ENCODE results near the gene IL2RG.

Gene IL2RG

DNA sequence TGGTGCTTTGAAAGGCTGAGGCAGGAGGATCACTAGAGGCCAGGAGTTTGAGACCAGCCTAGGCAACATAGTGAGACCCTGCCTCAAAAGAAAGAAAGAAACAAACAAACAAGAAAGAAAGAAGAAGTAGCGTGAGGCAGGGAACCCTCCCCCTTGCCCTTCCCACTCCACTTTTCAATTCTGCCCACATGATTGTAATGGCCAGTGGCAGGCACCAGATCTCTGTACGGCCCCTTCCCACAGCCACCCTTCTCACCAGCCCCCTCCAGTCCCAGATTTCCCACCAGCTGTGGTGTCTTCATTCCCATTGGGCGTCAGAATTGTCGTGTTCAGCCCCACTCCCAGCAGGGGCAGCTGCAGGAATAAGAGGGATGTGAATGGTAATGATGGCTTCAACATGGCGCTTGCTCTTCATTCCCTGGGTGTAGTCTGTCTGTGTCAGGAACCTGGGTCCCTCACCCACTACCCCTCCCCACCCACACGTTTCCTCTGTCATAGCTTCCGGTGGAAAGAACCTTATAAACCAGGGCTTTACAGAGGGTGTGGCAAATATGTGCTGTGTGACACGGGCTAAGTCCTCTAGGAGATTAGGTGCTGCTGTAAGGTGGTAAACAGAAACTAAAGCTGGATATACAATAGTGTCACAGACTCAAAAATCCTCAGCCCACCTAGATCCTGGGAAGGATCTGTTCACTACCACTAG is at the start of gene IL2RG:
IL2RG (minus strand) TSS at position 437 of the 703 bp plus-strand sequence; CDS start at position 399, 38 bp downstream.
- peak; percentile 66 to 72 for DNase-seq (ENCODE audit: low read depth in 2 of 2)

- no peak for DNase-seq (ENCODE audit: low read depth in 2 of 2)
Observed at GRCh38 chrX:71160475-71160874, 49.1 kb upstream of the IL2RG start.

- DNase-seq (ENCODE audit: low read depth in 2 of 2) = no peak
Observed at GRCh38 chrX:71159335-71159734, 48.0 kb upstream of the IL2RG start.

DNA sequence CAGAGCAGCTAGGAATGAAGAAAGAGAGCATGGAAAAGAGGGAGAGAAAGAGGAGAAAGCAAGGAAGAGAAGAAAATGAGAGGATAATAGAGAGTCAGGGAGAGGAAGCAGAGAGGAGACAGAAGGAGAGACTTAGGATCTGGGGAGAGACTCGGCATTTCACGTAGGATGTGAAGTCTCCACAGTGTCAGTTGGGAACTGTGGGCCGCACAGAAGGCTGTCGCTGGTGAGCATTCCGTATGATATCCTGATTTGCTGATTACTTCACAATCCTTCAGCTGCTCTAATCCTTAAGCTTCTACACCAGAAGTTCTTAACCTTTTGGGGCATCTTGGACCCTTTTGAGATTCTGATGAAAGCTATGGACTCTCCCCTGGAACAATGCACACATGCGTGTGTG is 47.2 kb upstream of the IL2RG start:
- no peak for DNase-seq (ENCODE audit: low read depth in 2 of 2)

DNA sequence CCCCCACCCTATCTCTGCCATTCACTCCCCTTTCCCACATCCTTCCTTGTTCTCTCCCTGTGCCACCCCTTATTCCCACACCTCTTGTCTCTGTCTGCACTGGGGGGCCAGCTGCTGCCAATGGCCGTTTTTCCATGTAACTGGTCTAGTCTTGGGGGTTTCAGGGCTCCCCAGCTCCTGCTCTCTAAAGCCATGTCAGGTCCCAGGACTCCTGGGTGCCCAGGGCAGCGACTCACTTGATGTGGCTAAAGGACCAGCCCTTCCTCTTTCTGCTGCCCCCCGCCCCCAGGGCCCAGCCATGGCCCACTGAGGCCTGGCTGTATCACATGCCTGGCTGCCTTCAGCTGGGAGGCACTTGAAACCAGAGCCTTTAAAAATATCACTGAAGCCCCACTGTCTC is 43.3 kb upstream of the IL2RG start:
- no peak for DNase-seq (ENCODE audit: low read depth in 2 of 2)

DNA sequence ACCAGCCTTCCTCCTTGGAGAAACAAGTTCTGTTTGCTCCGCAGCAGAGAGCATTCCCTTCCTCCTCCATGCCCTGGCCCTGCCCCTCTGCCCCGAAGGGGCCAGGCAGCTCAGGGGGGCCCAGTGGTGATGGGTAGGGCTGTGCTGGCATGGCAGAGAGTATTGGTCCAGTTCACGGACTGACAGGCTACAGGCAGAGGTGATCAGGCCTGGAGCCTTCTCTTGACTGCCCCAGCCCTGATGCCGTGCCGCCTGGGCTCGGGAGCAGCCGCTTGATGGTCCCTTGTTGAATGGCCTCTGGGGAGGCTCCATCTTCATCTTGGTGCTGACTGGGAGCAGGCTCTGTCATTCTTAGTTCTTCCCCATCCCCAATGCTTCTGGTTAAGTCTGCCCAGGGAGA is 42.8 kb upstream of the IL2RG start:
- no peak for DNase-seq (ENCODE audit: low read depth in 2 of 2)

DNA sequence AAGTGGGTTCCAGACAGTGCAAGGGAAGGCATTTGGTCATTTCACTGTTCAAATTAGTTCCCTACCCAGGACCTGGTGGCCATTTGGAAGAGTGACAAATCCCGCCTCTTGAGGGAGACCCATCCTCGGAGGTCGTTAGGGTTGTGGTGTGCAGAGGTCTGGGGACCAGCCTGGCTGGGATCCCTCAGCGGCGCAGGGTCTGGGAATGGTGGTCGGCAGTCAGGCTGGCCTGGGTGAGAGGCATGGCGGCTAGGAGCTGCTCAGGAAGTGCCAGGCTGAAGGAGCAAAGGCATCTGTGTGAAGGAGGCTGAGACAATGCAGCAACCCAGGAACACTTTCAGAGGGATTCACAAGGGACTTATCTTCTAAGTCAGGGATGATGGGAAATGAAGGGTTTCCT is 40.0 kb upstream of the IL2RG start:
- DNase-seq (ENCODE audit: low read depth in 2 of 2) = no peak

DNA sequence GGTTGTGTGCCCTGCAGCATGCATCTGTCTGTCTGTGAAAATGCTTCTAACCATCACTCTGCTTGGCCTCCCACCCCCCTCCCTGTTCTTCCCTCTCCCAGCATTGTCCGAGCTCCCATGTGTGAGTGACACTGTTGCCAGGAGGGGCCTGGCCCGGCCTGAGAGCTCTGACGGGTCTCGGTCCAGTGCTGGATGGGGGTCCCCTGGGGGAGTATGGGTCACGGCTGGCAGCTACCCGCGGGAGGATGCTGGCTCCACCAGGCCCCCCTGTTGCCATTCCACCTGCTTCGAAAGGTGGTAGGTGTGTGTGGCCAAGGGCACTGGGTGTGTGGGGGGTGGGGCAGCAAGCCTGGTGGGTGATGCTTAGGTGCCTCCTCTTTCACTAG is 36.9 kb upstream of the IL2RG start:
- DNase-seq (ENCODE audit: low read depth in 2 of 2) = no peak

DNA sequence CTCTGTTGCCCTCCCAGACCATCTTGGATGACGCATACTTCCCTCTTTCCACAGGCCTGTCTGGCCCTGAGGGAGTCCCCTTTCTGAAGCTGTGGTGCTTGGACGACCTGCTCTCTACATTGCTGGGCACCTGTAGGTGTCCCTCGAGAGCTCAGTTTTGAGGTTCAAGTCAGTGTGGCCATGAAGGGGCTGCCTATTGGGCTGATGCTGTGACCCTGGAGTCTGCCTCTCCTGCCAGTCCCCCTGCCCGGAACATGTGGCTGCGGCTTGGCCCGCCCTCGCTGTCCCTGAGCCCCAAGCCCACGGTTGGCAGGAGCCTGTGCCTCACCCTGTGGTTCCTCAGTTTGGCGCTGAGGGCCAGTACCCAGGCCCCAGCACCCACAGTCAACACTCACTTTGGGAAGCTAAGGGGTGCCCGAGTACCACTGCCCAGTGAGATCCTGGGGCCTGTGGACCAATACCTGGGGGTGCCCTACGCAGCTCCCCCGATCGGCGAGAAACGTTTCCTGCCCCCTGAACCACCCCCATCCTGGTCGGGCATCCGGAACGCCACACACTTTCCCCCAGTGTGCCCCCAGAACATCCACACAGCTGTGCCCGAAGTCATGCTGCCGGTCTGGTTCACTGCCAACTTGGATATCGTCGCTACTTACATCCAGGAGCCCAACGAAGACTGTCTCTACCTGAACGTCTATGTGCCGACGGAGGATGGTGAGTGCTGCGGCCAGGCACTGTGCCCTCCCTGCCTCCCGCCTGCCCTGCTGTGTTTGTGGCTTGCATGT is 36.3 kb upstream of the IL2RG start:
- DNase-seq (ENCODE audit: low read depth in 2 of 2) = no peak

DNA sequence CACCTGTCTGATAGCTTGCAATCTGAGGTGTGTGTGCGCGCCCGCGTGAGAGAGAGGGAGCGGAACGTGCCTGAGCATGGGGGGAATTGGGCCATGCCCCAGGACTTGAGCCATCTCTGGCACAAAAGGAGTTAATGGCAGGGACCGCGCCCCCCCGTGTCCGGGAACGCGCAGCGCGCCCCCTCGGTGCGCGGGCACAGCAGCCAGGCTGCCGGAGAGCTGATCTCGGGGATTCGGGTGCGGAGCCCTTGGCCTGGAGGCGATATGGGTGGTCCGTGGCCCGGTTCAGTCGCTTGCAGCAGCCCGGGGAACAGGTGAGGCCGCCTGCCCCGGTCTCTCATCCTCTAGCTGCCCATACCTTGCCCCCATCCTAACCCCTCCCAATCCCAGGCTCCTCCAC is 33.3 kb upstream of the IL2RG start, which contains the start of gene NLGN3:
NLGN3 (plus strand) TSS at position 191 of the 400 bp plus-strand sequence. CDS start 2,909 bp downstream, outside the sequence.
- DNase-seq (ENCODE audit: low read depth in 2 of 2) = no peak

DNA sequence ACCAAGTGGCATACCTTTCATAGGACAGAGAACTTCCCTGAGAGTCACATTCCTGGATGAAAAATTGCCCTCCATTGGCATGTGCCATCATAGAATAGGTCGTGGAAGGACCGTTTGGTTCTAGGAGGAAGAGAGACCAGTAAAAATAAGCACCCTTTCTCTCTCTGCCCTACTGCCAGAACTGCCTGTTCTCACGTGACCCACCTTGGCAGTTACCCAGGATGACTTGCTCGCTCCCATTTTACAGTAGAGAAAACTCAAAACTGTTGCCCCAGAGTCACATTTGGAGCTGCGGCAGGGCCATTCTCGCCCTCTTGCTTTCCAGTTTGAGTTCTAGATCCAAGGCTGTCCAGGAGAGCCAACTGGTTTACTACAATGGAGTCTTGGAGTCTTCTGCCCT is 32.1 kb upstream of the IL2RG start:
- DNase-seq (ENCODE audit: low read depth in 2 of 2) = no peak

DNA sequence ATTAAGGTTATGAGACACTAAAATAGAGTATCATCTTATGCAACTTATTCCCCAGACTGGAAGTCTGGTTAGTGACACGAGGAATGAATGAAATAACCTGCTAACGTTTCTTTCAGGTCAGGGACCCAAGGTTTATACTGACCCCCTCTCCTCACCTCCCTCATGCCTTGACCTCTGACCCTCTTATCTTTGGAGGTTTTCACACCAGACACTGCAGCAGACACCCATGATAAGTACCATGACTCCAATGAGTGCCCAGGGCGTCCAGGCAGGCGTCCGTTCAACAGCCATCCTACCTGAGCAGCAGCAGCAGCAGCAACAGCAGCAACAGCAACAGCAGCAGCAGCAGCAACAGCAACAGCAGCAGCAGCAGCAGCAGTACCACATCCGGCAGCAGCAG is 29.1 kb upstream of the IL2RG start:
- no peak for DNase-seq (ENCODE audit: low read depth in 2 of 2)

DNA sequence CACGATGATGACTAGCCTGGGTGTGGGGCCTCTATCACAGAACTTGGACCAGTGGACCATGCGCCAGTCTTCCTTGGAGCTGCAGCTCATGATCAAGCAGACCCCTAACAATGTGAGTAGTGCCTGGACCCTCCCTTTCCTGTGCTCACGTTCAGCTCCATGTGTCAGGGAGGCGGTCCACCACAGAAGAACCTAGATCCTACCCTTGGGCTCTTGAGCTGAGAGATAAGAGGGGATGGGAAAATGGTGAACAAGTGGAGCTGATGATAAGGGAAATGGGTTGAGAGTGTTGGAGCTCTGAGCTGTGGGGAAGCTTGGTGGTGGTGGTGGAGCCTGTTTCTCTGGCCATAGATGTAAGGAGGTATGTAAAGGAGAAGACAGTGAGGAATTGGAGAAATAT is 20.1 kb upstream of the IL2RG start:
- no peak for DNase-seq (ENCODE audit: low read depth in 2 of 2)

- peak; percentile 54 to 57 for DNase-seq (ENCODE audit: low read depth in 2 of 2)
Observed at GRCh38 chrX:71128915-71129765, 17.8 kb upstream of the IL2RG start.

DNA sequence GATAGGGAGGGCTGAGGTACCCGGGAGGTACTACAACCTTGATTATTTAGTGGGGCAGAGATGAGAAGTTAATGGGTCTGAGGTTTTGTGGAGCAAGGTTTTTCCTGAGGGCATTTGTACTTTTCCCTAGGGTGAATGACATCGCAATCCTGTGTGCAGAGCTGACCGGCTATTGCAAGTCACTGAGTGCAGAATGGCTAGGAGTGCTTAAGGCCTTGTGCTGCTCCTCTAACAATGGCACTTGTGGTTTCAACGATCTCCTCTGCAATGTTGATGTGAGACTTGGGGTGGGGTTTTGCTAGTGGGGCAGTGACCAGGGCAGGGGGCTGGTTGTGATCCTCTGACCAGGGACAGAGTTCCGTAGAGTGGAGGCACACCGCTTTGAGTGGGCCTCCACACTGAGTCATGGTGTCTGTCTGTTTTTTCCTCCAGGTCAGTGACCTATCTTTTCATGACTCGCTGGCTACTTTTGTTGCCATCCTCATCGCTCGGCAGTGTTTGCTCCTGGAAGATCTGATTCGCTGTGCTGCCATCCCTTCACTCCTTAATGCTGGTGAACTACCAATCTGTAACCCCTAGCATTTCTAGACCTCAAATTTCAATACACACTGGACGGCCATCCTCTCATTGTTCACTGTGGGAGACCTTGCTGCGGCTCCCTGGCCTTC is 16.9 kb upstream of the IL2RG start:
- no peak for DNase-seq (ENCODE audit: low read depth in 2 of 2)

DNA sequence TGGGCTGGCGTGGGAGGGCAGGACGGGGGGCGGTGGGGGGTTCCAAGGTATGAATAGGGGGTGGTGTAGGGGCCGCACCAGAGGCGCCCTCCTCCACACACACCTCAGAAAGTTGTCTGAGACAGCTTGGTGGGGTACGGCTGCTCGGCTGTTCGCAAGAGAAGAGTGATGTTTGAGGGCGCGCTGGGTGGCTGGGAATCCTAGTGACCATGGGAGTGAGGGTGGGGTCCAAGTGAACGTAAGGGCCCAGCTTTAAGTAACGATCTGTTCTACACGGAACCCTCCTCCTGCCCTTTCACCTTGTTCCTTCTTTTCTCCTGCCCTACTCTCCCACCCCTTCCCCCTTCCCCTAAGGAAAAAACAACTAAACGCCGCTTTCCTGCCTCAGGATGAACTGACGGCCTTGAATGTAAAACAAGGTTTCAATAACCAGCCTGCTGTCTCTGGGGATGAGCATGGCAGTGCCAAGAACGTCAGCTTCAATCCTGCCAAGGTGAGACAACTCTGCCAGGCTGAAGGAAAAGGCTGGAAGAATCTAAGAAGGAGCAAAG is 7.7 kb upstream of the IL2RG start:
- no peak for DNase-seq (ENCODE audit: low read depth in 2 of 2)

- DNase-seq (ENCODE audit: low read depth in 2 of 2) = peak; percentile 56 to 63
Observed at GRCh38 chrX:71118032-71118984, 6.9 kb upstream of the IL2RG start, which contains the start of gene MED12. TSS of gene MED12 (plus strand) at chrX:71118596. CDS start at chrX:71118755, 159 bp downstream.

- no peak for DNase-seq (ENCODE audit: low read depth in 2 of 2)
Observed at GRCh38 chrX:71117358-71117757, 6.0 kb upstream of the IL2RG start.

DNA sequence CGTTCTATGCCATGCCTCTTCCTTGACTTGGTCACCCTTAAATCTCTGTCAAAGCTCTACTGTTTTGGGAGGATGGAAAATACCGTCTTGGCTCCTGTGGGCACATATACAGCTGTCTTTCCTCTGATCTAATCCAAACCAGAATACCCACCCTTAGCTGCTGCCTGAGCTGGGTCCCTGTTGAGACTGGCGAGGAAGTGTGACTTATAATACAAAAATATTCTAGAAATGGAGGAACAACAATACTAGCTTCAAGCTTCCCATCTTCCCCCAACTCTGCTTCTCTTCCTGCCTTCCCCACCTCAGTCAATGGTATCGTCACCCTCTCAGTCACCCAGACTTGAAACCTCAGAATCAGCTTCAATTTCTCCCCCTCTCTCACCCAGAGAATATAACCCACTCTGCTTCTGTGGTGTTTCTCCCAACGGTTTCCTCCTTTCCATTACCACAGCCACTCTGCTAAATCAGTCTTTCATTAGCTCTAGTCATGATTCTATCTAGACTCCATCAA is 599 bp upstream of the IL2RG start:
- DNase-seq (ENCODE audit: low read depth in 2 of 2) = no peak

- no peak for DNase-seq (ENCODE audit: low read depth in 2 of 2)
Observed at GRCh38 chrX:71109051-71109450, 2.3 kb downstream of the IL2RG start.
